SH-SY5Y (cell line): Measurements from ENCODE around the gene ZNF274.

Experiments
- GATA2 ChIP-seq: IDR thresholded peaks from 2 replicates; pipeline ENCODE4 v1.6.1; 2011; ENCODE audit warnings: mild to moderate bottlenecking, low read depth, low read length
- GATA3 ChIP-seq: IDR thresholded peaks from 2 replicates; pipeline ENCODE4 v1.6.1; 2011; ENCODE audit warnings: low read depth, mild to moderate bottlenecking, low read length, moderate library complexity

DNA sequence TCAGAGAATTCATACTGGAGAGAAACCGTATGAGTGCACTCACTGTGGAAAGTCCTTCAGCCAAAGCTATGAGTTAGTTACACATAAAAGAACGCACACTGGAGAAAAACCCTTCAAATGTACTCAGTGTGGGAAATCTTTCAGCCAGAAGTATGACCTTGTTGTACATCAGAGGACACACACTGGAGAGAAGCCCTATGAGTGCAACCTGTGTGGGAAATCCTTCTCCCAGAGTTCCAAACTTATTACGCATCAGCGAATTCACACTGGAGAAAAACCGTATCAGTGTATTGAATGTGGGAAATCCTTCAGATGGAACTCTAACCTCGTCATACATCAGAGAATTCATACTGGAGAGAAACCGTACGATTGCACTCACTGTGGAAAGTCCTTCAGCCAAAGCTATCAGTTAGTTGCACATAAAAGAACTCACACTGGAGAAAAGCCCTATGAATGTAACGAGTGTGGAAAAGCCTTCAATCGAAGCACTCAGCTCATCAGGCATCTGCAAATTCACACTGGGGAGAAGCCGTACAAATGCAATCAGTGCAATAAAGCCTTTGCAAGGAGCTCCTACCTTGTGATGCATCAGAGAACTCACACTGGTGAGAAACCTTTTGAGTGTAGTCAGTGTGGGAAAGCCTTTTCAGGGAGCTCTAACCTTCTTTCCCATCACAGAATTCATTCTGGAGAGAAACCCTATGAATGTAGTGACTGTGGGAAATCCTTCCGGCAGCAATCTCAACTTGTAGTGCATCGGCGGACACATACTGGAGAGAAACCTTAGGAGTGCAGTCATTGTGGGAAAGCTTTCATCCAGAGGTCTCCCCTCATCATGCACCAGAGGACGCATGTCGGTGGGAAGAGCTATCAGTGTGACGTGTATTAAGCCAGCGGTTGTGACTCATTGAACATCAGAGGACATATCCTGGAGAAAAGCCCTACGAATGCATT lies 79.4 kb downstream of the ZNF274 start:
- TF ChIP-seq GATA2: no peak
- TF ChIP-seq GATA3: no peak
